Stimulated activated CD4-positive, alpha-beta T cell treated with anti-CD3 and anti-CD28 coated beads, Interleukin-2, amount 100 ng/mL, for 48 hours (primary cell): ENCODE measurements around the gene COMMD2.

ENCODE experiments used
- DNase-seq, 2 donors: peaks; one replicate each; pipeline ENCODE4 v3.0.0-alpha.2; 2020

The COMMD2 gene

GRCh38 chr3:149763565-149764195, 11.4 kb upstream of the COMMD2 start:
- no peak for DNase-seq

- no peak for DNase-seq
Measured at GRCh38 chr3:149753717-149754116, 1.4 kb upstream of the COMMD2 start.

GRCh38 chr3:149752788-149753136, 473 bp upstream of the COMMD2 start:
- no peak for DNase-seq

GRCh38 chr3:149751551-149751950, 738 bp downstream of the COMMD2 start:
- no peak for DNase-seq

DNA sequence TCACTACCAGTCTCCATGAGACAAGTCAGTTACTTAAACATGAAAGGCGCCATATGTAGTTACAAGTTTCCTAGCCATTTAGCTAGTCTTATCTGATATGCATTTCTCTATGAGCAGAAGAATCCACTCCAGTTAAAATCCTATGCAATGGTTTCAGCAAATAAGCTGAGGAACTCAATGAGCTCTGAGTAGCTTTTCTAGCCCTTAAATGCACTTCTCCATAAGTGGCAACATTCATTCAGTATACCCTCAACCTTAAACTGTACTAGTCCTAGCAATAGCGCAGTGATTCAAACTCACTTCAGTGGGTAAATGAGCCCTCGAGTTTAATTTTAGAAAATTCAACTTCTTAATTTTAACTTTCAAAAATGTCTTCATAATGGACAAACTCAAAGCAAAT, 7.7 kb downstream of the COMMD2 start:
- no peak for DNase-seq

DNA sequence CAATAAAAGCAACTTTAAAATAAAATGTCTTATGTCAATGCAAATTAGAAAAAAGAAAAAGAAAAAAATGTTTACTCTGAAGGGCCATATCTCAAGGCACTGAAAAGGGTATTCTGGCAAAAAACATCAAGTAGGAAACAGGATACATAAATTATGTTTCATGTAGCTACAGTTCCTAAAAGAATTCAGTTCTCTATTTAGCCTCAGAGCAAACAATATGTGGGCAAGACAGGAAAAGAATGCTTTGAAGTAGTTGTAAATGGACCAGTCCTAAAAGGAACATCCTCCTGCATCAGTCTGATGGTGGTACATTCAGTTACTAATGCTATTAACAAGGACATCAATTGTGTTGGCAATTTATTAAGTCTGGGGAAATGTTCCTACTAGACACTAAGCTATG, 8.1 kb downstream of the COMMD2 start:
- no peak for DNase-seq

DNA sequence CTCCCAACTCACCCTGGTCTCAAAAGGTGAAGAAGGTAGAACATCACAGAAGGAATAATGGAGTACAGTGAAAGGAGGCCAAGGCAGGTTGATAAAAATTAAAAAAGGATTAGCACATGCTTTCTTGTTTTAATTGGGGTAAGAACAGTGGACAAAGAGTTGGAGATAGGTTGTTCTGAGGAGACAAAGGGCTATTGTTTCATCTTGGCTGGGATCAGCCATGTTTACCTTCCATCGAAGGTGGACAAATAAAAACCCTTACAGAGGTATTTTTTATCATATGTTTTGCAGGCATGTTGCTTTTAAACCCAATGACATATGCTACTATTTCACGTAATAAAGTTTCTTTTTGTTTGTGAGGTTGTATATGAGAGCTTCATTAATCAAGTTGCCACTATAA, 12.9 kb downstream of the COMMD2 start:
- DNase-seq, result no peak

DNA sequence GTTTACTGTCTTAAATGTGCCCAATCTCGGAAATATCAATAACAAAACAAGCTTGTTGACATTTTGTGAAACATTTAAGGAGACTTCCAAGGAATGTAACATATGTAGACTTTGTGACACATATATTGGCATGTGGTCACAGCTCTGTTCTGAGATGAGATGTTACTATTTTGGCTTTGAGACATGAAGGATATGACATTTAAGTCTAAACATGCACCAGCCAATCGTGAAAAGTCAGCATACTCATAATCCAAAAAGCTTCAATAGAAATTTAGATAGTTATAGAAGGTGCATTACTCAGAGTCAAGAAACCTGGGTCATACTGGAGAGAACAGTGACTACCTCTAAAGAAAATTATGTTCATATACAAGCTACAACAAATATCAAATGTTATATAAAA, 13.4 kb downstream of the COMMD2 start:
- no peak for DNase-seq

DNA sequence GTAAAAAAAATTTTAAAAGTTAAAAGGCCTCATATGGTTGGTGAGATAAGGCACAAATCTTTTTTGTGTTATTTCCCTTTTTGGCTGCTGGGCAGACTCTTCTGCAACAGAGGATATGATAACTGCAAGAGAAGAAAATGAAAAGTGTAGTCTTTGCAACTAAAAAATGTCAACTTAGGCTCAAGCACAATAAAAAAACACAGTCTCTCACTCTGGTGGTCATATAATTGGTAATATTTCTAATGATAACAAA, 15.4 kb downstream of the COMMD2 start:
- no peak for DNase-seq

GRCh38 chr3:149736175-149736952, 15.9 kb downstream of the COMMD2 start:
- DNase-seq, result no peak

- no peak for DNase-seq
Measured at GRCh38 chr3:149732234-149732633, 20.1 kb downstream of the COMMD2 start.

- no peak for DNase-seq
Measured at GRCh38 chr3:149727656-149728055, 24.6 kb downstream of the COMMD2 start.

DNA sequence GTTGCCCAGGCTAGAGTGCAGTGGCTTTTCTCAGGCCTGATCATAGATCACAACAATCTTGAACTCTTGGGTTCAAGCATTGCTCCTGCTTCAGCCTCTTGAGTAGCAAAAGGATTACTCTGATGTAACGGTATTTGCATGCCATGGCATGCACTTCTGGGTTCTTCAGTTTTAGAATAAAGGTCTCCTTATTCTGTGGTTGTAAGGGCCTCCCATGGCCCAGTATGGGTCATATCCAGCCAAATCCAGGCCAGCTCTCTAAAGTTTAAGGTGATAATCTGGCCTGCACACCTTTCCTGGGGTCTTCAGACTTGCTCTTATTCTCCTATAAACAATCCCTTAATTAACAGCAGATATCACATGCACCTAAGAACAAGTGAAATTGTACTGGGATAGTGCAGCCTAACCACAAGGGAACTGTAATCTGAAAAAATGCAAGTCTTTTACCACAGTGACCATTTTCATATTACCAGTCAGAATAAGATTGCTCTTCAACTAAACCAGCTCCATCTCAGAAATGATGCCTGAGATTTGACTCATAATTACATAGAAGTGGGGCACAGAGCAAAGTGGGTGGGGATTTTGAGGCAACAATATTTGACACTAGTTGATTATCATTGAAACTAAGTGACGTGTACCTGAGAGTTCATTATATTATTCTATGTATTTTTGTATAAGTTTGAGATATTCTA, 25.4 kb downstream of the COMMD2 start:
- no peak for DNase-seq

GRCh38 chr3:149723781-149724180, 28.5 kb downstream of the COMMD2 start:
- DNase-seq, result no peak

GRCh38 chr3:149720918-149721317, 31.4 kb downstream of the COMMD2 start:
- DNase-seq, result no peak

DNA sequence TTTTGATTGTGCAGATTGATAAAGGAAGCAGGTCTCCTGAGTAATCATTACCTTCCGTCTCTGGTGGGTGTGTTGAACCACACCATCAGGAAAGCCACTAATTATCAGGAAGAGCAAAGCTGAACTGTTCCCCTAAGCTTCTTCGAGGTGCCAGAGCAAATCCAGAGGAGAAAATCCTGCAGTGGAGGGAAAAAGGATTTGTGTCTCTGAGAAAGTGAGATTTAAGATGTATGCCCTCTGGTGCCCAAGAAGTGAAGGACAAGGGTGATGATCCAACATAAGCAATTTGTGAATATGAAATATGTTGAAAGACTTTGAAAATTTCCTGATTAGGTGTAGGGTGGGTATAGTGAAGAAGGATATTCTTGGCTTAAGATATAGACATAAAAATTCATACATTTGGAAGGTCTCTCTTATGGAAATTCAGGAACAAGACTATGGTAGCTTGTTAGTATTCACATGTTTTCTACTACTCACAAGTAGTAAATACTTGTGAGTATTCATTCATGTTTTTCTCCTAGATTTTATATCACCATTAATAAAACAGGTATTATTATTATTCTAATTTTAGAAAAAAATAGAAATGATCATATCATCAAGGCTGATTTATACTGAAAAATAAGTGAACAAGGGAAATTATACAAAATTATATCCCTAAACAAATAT, 34.8 kb downstream of the COMMD2 start:
- DNase-seq, result peak; percentile 16 to 21

DNA sequence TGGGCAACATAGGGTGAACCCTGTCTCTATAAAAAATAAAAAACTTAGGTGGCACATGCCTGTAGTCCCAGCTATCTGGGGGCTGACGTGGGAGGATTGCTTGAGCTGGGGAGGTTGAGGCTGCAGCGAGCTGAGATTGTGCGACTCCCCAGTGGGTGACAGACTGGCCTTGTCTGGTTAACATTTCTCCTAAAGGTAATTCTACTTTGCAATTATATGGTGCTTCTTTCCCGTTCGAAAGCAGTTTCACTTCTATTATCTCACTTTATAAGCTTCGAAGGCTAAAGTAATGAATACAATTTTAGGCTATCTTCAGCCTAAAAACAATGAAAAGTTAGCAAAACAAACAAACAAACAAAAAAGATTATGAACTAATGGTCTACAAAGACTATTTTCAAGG, 35.3 kb downstream of the COMMD2 start:
- DNase-seq, result no peak

GRCh38 chr3:149715247-149715646, 37.0 kb downstream of the COMMD2 start:
- no peak for DNase-seq

- no peak for DNase-seq
Measured at GRCh38 chr3:149713730-149714654, 38.3 kb downstream of the COMMD2 start.

DNA sequence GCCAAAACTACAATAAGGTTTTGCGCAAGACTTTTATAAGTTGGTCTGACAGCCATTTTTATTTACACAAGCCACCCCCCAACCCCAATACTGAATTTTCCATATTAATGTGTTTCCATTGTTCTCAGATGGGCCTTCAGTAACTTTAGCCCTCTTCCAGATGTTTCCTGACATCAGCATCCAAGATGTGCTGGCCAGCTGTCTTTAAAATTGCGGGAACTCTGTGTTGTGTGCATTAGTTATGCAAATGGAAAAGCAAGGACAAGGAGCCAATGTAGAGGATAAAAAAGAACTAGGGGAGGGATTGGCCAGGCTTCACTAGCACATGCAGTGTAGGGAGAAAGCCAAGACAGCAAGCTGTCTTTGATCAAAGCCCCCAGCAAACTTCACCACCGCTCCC, 45.4 kb downstream of the COMMD2 start:
- DNase-seq, result no peak

GRCh38 chr3:149705416-149705815, 46.9 kb downstream of the COMMD2 start:
- no peak for DNase-seq

- no peak for DNase-seq
Measured at GRCh38 chr3:149703466-149703865, 48.8 kb downstream of the COMMD2 start.
